Measurements from ENCODE around the gene ACP7.

ACP7 gene

DNA sequence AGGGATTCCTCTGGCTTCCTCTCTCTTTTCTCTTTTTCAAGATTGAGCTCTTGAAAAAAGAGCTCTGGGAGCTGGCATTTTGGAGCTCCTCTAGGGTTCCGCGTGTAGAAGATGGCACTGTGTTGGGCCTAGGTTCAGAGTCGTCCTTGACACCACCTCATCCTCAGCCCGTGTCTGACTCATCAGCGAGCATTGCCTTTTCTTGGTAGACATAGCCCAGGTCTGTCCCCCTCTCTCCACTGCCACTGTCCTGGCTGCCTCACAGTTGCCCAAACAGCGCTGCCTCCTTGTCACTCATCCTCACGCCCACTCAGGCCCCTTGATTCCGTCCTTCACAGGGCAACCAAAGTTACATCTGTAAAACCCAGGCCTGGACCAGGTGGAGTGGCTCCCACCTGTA lies 66.1 kb downstream of the ACP7 start:
- DNase-seq (ENCODE audit: low spot score): no peak

DNA sequence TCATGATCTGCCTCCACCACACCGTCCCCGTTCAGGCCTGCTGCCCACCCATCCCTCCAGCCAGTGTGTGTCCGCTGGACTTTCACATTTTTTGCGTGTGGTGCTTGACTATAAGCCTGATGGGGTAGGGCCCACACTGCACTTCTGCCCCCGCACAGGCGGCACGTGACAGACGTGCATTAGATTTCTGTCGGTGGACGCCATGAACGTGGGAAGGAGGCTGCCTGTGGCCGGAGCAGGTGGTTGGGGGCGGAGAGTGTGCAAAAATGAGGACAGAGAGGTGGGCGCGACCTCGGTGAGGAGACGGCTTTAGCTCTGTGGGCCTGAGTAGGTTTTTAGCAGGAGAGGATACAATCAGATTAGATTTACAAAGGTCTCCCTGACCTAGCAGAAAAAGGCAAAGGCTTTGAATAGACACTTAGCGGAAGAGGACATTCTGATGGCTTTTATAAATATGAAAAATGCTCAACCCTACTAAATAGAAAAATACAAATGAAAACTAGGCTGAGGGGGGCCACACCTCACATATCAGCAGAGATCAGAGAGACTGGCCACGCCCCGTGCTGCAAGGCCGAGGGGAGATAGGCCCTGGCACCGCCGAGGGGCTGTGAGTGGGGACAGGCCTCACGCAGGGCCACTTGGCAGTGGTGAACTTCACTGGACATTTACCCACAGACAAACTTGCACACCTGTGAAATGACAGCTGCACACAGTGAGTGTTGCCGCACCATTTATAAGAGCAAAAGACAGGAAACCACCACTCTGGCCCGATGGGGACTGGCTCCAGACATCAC lies 66.8 kb downstream of the ACP7 start:
- no peak for DNase-seq (ENCODE audit: low spot score)

DNA sequence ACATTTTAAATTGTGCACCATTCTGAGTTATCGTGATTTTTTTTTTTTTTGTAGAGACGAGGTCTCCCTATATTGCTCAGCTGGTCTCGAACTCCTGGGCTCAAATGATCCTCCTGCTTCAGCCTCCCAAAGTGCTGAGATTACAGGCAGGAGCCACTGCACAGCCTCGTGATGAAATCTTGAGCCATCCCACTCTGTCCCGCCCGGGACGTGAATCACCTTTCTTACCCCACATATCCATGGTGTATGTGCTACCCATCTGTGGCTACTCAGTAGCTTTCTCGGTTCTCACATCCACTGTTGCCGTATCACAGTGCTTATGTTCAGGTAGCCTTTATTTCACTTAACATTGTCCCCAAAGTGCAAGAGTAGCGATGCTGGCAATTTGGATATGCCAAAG lies 67.9 kb downstream of the ACP7 start:
- no peak for DNase-seq (ENCODE audit: low spot score)

DNA sequence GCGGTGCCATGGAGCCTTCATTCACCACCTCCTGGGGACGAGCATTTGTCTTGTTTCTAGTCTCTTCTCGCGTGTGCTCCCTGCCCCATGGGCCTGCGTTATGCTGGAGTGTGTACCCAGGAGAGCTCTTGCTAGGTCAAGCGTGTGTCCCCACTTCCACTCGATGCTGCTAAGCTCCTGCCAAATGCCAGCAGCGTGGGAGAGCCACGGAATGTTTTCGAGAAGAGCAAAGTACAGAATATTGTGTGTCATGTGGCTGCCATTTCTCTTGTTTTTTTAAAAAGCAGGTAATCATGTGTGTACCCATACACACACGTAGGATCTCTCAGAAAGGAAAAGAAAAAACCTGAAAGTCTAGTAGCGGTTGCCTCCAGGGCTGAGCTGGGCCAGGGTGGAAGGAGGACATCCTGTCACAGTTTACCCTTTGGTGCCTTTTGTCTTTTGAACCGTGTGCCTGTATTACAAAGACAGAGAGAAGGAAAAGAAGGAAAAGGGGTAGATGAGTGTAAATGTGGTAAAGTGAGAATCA lies 70.0 kb downstream of the ACP7 start:
- no peak for DNase-seq (ENCODE audit: low spot score)

DNA sequence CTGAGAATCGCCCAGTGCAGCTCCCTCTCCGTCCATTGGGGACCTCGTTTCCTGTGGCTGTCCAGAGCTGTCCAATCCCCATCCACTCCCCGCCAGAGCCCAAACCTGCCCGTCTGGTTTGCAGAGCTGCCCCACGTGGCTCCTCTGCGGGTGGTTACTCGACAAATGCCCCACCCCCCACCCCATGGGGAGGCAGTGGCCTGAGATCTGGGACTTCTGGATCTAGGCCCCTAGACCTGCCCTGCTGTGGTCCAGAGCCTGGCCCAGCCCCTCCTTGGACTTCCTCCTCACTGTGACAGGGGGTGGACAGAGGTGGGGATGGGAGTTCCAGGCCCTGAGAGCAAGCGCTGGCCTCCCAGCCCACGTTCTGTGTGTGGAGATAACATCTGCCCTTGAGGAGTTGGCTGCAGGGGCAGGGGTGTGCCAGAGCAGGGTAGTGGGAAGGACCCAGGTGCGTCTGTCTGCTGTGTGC lies 70.5 kb downstream of the ACP7 start:
- DNase-seq (ENCODE audit: low spot score): no peak

DNA sequence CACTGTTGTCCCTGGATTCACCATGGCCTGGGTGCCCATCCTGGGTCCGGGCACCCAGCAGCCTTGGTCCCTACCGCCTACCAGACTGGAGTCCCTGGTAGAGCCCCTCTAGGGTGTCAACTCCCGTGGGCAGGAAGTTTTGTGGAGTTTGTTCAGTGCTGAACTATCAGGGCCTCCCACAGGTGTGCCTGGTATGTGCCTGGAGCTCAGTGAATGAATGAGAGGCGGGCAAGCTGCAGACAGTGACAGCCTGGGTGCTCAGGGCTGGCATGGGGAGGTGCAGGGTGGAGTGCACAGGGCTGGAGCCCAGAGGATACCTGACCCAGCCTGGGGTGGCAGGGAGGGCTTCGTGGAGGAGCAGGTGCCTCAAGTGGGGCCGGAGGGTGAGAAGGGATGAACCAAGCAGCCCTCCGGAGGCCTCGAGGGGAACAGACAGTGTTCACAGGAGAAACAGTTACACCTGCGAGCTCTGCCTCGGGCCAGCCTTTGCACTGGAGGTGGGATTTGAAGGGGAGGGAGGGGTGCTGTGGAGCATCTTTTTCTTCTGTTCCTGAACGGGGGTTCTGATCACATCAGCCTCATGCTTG lies 71.0 kb downstream of the ACP7 start:
- no peak for DNase-seq (ENCODE audit: low spot score)

DNA sequence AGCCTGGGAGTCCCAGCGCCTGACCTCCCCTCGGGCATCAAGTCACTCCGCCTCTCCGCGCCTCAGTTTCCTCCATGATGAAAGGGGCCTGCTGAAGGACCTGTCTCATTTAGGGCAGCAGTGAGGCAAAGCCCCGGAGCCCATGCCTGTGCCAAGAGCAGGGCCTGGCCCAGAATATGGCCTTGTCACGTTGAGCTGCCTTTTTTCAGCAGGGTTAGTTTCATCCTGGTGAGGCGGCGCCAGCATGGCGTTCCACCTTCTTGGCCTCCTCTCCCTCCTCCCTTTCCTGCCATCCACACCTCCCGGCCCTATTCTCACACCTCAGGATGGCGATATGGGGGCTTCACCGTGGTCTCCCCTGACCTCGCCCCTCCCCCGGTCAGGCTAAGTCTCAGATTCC lies 71.6 kb downstream of the ACP7 start:
- DNase-seq (ENCODE audit: low spot score): no peak

DNA sequence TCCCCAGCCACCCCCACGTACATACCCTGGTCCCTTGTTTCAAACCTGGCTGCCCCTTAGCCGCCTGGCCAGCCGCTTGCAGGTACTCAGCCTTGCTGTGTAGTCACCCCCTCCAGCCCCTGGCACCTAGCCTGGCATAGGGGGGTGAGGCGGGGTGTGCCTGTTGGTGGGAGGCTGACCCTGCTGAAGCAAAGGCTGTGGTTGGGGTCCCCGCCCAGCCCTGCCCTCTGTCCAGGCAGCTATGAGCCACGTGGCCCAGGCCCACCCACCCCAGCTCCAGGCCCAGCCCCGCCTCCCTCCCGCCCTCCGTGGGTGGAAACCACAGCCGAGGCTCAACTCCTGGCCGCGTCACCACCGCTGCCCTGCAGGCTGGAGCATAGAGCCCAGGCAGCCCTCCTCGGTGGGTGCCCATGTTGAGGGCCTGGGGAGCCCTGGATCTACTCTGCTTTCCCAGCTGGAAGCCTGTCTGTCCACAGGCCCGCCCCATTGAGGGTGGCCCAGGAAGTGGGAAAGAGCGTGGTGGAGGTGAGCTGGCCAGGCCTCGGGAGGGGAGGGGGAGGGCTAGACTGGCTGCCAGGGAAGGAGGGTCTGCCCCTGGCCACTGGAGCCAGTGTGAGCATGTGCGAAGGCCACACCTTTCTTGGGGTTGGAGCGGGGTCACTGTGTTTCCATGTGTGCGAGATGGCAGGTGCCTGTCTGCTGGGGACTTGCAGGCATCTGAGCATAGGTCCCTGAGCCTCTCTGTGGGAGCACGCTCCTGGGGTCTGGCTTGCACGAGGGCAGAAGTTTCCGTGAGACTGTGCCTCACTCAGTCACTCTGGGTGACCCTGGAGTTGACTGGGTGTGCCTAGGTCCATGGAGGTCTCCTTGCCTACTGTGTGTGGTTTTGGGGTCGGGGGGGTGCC lies 72.4 kb downstream of the ACP7 start:
- DNase-seq (ENCODE audit: low spot score): no peak

DNA sequence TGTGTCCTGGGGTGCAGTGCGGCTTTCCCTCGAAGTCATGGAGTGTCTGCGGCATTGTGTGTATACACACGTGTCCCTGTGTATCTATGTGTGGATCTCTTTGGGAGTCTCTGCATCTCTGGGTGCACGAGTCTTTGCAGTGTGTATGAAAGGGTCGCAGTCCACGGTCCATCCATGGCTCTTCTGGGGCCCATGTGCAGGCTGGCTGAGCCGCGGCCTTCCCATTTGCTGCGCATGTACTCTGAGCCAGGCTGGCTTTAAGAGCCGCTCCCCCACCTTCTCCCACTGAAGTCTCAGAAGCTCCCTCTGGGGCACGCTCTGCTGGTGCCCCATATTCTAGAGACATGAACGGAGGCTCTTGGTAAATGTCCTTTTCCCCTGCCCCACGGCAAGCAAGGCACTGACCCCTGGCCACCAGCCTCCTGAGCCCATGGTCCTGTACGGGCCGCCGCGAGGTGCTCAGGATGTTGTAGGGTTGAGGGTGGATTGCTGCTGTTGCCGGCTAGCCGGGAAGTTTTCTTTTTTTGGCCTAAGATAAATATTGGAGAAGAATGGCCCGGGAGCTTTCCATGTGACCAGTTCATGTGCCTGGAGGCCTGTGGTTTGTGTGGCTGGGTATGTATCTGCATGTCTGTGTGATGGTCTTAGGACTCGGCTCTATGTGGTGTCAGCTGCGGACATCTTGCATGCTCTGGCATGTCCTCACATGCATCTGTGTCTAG lies 73.3 kb downstream of the ACP7 start:
- no peak for DNase-seq (ENCODE audit: low spot score)

DNA sequence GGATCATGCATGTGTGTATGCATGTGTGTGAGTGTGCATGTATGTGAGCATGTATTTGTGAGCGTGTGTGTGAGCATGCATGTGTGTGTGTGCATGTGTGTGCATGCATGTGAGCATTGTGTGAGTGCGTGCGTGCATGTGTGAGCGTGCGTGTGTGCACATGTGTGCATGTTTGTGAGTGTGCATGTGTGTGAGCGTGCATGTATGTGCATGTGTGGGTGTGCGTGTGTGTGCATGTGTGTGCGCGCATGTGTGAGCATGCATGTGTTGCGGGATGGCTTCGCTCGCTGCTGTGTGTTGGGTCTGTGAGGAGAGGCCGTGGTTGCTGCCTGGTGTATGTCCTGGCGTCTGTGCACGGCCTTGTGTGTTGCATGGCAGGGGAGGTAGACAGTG lies 73.8 kb downstream of the ACP7 start:
- DNase-seq (ENCODE audit: low spot score): no peak

DNA sequence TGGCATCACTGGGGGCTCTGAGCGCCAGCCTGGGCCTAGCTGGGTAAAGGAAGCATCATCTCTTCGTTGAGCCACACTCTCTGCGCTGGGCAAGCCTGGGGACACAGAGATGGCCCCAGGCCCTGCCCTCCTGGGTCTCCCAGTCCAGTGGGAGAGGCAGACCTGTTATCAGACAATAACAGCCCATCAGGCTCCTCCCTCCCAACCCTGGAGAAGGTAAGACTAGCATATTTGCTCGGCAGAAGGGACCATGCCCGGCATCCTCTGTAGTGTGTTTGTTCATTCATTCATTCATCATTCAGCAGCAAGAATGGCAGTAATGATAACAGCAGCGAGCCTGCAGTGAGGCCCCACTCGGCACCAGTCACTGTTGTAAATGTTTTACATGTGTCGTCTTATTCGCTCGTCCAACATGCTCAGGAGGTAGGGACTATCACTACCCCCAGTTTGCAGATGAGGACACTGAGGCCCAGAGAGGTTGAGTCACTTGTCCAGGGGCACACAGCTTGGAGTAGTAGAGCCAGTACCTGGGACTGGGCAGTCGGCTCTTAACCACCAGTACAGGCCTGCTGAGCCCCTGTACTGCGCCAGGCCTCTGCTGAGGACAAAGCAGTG lies 74.6 kb downstream of the ACP7 start:
- DNase-seq (ENCODE audit: low spot score): no peak

DNA sequence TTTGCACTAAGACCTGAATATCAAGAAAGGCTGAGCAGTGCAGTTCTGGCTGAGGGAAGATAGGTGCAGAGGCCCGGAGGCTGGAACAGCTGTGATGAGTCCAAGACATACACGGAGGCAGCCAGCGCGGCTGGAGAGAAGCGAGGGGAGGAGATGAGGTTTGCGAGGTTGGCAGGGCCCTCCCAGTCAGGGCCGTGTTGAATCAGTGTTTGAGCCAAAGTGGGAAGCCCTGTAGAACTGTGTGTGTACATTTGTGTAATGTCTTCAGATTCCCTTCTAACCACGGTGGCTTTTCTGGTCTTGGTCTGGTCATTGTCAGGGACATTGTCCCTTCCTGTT lies 76.3 kb downstream of the ACP7 start:
- DNase-seq (ENCODE audit: low spot score): no peak
